Stimulated activated naive CD8-positive, alpha-beta T cell treated with anti-CD3 and anti-CD28 coated beads, Interleukin-15, Interleukin-2, amounts not matched to agents 100 U/mL and 50 U/mL, for 24 hours (primary cell): ENCODE measurements around the gene ARL5C.

ENCODE experiments used
- ATAC-seq: fragments of 150-1000 bp; cut with Tn5 transposase; one replicate; pipeline ENCODE4 v1.10.0; 2021
- DNase-seq: peaks from one replicate; pipeline ENCODE4 v3.0.0; 2021

ARL5C gene

DNA sequence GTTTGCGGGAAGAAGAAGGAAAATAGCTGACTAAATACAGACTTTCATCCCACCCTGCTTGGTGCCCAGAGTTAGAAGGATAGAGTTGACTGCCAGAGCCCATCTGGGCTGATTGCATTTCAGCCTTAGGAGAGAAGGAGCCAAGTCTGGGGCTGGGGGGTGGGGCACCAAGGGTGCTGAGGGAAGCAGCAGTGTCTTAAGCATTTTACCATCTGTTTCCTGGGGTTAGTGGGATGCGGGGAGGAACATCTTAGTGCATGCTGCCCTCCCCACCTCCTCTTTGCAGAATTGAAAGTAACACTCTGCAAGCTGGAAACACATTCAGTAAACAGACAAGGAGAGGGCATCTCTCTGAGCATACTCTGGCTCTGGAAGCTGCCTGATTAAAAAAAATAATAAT is 1.5 kb upstream of the ARL5C start:
- no peak for DNase-seq
- ATAC-seq, result no peak

DNA sequence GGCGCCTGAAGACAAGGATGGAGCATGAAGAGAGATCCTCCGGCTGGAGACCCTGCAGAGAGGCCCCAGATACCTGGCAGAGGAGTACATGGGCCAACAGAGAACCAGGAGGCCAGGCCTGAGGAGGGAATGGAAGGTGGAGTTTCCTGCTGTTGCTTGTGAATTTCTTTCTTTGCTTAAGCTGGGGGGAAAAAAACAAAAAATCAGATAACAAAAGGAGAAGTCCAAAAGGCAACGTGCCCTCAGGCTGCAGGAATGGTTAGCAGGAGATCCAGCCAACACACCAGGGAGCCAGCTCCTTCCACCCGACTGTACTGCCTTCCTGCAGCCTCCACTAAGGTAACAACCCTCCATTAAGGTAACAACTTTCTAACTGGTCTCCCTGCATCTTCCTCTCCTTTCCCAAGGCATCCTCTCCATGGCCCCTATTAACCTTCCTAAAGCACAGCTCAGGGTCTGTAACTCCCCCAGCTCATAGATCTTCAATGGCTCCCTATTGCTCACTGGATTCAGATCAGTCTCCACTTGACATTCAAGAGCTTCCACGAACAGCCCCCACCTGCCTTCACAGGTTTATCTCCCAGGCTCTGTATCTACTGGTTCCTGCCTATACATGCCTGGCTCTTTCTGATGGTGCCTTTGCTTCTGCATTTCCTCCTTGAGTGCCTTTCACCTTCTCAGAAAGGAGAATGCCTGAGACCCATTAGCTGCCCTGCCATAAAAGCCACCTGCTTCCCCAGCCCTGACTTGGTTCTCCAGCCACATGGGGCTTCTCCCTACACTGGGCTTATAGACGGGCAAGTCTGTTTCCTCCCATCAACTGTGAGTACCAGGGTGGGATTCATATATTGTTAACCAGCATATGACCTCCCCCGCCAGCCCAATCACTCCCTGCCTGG is 725 bp upstream of the ARL5C start:
- ATAC-seq (no peak), DNase-seq (no peak)

DNA sequence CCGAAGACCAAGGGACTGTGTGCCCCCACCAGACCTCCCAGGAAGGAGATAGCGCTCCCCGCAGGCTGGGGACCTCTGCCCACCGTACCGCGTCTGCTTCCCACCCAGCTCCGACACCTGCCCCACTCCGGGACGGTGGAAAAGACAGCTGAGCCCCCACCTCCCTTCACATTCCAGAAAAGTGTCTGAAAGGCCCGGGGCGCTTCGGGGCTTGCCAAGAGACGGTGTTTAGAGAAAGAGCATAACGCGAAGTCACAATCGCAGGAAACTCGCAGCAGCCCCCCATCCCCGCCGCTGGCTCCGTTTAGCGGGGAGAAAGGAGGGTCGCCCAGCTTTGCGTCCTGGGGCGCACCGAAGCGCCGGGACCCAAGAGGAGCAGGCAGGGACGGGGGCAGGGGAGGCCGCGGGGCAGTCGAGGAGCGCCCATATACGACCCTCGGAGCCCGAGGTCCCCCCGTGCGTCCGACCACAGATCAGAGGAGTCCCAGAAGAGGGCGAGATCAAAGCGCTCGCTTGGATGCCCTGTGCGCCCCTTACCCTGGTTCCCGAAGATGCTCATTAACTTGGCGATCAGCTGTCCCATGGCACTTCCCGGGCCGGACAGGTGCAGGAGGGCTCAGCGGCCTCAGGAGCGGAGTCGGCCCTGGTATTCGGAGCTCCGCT is 652 bp downstream of the ARL5C start:
- DNase-seq, result peak; percentile 20

DNA sequence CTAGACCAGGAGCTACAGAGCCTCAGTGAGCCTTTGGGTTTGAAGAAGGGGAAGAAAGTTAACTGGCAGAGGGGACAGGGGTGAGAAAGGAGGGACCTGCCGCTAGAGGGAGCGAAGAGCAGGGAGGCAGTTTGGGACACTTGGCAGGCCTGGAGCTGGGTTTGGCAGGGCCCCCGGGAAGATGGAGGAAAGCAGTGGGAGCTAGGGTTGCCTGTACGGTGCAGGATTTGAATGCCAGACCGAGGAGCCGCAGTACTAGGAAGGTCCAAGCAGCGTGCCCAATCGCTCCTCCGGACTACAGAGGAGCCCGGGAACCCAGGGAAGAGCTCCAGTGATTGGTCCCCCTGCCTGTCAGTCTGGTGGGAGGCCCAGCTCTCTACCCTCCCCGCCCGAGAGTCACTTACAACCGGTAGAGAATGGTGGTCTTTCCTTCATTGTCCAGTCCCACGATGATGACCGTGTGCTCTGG is 1.3 kb downstream of the ARL5C start:
- DNase-seq (peak; percentile 88), ATAC-seq (peak; percentile 97)

More for the DNA sequence above, 652 bp downstream of the ARL5C start:
- peak; percentile 5 for ATAC-seq

DNA sequence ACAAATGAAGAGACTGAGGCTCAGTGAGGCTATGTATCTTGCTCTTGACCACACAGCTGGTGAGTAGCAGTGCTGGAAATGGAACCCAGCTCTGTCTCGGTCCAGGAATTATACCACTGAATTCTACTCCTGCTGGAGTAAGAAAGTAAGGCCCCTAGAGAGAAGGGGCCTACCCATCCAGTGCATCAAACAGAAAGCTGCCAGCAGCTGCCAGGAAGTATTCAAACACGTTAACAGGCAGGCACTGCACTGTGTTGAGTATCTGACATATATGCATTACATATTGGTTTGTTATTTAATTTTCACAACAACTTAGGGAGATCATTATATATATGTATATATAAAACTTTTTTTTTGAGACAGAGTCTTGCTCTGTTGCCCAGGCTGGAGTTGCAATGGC is 4.0 kb downstream of the ARL5C start:
- ATAC-seq (no peak), DNase-seq (no peak)

DNA sequence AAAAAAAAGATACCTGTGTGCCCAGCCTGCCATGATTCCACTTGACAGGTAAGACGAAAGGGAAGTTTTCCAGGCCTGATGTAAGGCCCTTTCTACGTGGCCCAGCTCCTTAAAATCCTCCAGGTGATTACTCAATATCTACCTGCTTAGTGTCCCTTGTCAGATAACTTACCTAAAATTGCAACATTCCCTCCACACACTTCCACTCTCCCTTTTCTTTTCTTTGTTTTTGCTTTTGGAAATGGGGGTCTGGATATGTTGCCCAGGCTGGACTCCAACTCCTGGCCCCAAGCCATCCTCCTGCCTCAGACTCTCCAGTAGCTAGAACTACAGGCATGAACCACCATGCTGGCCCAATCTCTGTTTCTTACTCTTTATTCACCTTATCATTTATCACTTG is 7.3 kb downstream of the ARL5C start:
- ATAC-seq (no peak), DNase-seq (no peak)

DNA sequence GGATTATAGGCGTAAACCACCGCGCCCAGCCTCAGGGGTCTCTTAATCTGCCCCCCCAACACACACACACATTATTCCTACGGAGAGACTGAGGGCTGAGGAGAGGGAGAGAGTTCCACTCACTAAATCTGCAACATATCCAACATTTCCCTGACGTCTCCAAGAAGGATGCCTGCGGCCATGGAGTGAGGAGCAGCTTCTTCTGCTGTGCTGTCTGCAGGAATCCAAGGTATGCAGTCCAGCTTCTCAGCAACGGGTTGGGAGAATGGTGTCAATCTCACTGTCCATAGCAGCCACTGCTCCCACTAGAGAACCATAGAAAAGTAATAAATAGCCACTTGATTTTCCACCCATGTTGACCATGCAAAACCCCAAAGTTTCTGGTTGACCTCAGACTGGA is 9.5 kb downstream of the ARL5C start:
- DNase-seq (no peak), ATAC-seq (no peak)

DNA sequence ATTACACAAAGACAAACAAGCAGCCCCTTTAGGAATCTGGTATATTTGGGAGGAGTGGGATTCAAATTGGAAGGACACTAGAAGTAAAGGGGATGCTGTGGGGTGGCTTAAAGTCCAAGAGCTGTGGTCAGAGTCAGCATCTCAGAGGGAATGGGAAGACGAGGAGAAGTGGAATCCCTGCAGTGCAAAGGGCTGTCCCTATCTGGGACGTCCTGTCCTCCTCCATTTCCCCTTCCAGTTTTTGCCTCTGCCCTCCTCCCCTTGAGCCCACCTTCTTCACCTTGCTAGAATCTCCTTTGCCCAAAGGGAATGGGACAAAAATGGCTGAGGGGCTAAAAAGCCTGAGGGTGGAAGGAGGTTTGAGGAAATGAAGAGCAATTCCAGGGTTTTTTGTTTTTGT is 10.3 kb downstream of the ARL5C start:
- ATAC-seq (no peak), DNase-seq (no peak)

DNA sequence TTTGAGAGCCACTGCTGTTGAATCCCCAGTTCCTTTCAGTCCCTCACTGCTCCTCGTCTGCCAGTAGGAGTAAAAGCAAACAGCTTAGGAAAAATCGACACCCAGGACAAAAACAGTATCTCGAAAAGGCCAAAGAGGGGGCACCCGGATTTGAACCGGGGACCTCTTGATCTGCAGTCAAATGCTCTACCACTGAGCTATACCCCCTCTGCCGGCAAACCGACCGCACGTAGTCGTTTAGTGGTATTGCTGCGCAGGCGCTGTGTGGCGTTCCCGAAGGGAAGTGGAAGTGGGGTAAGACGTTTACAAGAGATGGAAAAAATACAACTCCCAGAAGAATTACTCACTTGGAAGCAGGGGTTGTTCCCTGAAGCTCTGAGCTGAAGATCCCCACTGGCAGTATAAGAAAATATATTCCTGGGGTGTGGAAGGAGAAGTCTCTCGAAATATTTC is 12.3 kb downstream of the ARL5C start:
- DNase-seq (peak; percentile 94), ATAC-seq (peak; percentile 48)

DNA sequence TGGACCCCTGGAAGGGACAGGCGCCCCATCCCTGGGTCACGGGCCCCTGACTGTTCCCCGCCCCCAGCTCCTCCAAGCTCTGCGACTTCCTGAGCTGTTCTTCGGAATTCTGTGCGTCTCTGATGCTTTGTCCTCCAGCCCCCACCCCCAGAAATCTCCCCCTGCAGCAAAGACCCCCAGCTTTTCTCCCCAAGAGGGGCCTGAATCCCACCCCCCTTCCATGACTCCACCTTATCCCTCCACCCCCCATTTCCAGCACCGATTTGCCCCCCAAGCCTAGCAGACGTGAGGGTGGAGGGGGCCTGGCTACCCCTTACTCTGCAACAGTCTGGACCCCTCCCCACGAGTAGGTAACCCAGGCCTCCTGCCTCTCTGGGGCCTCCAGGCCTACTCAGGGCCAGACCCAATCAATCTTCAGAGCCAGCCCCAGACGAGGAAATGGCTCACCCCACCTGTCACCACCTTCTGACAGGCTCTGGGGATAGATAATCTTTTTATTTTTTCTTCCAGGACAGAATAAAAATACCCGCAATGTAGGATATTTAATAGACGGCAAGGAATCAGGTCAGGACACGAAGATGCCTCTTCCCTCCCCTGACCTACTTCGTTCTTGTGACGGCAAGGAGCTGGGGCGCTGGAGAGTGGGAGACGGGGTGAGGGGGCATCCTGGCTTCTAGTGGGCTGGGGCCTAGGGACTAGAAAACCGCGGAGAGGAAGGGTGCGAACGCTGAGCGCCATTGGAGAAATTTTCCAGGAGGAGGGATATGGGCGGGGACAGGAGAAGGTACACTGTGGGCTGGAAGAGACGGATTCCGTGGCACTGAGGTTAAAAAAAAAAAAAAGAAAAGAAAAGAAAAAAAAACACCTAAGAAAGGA is 13.8 kb downstream of the ARL5C start:
- ATAC-seq, result no peak
- DNase-seq, result peak; percentile 30

DNA sequence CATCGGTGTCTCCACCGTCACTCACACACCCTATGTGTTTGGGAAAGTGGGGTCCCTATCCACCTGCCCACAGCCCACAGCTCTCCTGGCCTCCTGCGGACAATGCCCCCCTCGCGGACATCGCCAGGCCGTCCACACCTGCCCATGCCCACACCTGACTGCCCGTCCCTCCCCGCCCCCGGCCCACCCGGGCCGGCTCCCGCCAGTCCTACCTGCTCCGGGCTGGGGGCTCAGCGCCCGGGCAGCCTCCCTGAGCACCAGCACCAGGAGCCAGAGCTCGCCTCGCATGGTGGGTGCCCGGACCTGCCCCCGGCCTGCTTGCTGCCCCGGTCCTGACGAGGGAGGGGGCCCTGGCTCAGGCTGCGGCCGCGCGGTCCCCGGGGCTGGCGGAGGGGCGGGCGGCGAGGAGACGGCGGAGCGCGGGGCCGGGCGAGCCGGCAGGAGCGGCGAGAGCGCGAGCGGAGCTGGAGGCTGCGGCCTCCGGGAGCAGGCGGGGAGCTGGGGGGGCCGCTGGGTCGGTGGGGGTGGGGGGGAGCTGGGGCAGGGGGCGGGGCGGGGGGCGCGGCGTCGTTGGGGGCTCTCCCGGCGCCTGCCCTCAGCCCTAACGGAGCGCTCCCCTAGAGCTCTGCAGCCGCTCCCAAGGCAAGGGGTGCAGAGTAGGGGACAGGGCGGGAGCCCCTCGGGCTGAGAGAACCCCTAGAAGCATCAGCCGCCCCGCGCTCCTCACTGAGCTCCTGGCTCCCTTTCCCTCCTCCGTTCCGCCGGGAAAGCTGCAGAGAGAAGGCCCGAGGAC is 14.6 kb downstream of the ARL5C start, which contains the start of gene PLXDC1:
TSS of gene PLXDC1 (minus strand) at position 488 of the 793 bp plus-strand sequence. CDS start at position 288, 200 bp downstream.
- DNase-seq (peak; percentile 27), ATAC-seq (no peak)

DNA sequence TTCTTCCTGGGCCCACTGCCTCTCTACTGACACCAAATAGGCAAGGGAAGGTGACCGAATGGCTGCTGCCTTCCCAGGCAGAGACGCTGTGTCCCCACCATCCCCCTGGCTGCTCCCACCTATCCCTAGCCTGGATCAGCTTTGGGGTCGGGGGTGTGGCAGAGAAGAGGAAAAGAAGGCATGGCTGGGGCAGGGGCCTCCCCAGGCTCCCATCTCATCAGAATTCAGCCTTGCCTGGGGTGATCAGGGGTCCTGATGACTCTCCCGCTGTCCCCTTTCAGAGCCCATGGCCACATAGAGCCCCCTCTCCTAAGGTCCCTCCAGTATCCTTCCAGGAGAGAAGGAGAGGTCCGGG is 15.2 kb downstream of the ARL5C start:
- DNase-seq (no peak), ATAC-seq (no peak)

DNA sequence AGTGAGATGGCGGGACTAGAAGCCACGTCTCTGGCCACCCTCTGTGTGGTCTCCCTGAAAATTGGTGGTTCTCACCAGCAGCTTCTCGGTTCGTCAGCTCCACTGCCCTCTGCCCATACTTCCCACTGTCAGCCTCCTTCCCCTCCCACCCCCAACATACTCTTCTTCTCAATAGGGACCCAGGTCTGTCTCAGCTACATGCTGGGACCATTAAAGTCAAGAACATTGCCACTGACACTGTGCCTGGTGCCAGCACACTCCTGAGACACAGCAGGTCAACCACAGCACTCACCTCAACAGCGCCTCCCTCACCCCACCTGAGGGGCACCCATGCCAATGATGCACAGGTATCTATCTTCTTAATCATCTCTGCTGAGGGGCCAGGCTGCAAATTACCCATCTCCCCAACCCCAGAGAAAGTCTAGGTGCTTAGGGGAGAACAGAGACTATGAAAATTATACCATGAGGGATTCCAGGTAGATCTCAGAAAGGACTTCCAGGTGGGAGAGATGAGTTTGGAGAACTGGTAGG is 15.8 kb downstream of the ARL5C start:
- ATAC-seq, result no peak
- DNase-seq, result no peak

DNA sequence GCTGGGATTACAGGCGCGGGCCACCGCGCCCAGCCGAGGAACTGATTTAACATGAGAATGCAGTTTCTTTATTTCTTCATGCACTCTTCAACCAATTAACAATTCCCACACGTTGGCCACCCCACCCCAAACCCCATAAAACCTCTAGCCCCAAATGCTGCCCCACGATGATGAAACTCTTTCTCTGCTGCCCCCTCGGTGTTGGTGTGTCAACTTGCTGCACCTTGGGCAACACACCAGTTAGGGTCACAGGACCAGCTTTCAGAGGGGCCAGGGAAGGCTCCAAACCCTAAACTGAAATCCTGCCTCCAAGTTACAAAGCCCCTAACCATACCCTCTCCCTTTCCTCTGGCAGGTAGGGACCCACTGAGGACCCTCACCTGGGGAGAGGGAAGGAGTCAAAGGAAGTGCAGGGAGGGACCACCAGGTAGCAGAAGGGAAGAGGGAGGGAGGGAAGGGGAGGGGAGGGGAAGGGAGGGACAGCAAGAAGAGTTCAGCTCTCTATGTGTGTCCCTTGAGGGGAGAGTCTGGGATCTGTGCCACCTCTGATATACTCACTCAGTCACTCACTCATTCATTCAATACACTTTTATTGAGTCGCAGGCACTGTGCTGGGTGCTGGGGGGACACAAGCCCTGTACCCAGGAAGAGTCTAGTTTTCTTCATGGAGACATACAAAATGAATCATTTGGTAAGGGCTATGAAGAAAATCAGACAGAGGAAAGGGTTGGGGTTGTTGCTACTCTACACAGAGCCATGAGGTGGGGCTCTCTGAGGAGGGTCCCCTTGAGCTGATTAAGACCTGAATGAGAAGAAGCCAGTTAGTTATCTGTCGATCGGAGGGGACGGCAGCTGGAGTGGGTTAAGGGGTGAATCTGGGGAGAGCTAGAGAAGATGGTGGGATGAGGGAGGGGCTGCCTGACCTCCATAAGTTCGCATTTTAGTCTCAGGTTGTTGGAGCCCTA is 18.5 kb downstream of the ARL5C start:
- DNase-seq (no peak), ATAC-seq (no peak)

DNA sequence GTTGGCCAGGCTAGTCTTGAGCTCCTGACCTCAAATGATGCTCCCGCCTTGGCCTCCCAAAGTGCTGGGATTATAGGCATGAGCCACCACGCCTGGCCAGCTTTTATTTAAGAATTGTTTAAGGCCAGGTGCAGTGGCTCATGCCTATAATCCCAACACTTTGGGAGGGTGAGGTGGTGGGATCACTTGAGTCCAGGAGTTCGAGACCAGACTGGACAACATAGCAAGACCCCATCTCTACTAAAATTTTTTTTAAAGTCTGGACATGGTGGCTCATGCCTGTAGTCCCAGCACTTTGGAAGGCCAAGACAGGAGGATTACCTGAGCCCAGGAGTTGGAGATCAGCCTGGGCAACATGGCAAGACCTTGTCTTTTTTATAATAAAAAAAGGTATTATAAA is 19.7 kb downstream of the ARL5C start:
- DNase-seq (no peak), ATAC-seq (no peak)

DNA sequence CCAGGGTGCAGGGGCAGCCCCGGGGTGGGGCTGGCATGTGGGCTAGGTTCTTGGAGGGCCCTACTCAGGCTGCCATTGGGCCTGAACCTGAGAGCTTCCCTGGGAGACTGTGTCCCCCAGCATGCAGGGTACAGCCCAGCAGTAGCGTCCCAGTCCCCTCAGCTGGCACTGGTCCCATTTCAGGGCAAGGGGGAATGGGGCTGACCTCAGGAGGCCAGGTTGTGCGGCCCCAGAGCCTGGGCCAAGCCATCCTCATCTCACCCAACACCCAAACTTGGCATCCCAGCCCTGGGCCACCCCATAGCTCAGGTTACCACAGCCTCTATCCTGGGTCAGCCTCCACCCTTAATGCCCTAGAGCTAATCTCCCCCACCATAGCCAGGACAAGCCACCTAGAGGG is 20.8 kb downstream of the ARL5C start:
- DNase-seq, result no peak
- ATAC-seq, result no peak

DNA sequence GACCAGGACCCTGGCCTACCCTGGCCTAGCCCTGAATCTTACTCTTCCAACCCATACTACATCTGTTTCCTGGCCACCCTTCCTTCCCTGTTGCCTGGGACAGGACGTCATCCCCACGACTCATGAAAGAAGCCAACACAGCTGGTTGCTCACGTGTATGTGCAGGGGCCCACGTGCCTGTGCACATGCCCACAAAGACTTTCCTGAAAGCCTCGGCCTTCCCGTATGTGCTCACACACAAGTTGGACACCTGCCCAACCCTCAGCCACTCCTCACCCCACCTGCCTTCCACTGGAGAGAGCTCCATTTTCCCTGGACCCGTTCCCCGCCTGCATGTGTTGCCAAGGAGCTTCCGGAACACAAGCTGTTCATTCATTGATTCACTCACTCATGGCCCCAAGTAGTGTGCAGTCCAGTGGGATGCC is 21.5 kb downstream of the ARL5C start:
- DNase-seq (no peak), ATAC-seq (no peak)

DNA sequence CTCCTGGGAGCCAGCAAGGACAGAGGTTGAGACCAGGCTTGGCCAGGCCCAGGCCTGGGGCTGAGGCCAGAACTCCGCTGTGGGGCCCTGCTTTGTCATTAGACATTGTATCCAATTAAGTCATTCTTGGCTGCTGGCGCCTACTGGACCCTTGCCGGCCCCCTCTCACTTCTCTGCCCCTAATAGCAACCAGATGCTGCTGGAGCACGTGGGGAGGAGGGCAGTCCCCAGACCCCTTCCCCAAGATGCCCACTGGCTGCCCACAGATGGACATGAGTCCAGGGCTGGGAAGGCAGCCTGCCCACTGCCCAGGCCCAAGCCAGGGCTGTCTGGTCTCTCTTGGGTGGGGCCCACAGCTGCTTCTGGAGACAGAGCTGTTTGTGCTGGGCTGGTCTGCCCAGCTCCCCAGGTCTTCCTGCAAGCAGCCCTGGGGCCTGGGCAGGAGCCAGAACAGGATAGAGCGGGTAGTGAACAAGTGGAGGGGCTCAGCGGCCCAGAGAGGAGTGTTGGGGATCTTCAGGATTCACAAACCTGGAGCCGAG is 22.3 kb downstream of the ARL5C start:
- no peak for ATAC-seq
- DNase-seq, result no peak

DNA sequence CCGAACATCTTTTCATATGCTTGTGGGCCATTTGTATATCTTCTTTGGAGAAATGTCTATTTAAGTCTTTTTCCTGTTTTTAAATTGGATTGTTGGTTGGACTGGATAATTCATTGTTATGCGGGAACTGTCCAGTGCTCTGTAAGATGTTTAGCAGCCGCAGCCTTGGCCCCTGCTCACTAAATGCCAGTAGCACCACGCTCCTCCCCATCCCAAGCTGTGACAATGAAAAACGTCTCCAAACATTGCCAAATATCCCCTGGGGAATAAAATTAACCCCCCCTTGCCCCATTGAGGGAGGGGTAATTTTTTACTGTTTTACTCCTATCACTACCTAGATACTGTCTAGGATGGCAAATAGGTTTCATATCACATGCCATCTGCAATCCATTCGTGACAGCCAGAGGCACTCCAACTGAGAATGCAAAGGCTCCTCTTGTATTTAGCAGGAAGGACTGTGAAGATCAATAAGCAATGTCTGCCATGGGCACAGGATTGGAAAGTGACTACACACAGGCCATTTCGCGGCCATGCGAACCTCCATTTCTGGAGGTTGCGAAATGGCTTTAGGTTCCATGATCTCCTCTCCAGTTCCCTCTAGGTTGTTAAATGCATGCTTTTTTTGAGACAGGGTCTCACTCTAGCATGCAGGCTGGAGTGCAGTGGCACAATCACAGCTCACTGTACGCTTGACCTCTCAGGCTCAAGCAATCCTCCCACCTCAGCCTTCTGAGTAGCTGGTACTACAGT is 23.9 kb downstream of the ARL5C start:
- ATAC-seq, result no peak
- no peak for DNase-seq
